B cell (primary cell): ENCODE measurements around the gene PRODH.

Experiments used
- EZH2 ChIP-seq: IDR thresholded peaks from 2 replicates; pipeline ENCODE4 v1.6.1; 2012; ENCODE audit warnings: borderline replicate concordance, low read depth, mild to moderate bottlenecking, moderate library complexity, low read length; ENCODE audit not compliant: insufficient read depth, poor library complexity, severe bottlenecking
- TF ChIP-seq, protein P1 (sequence below): fragments of 200-600 bp; IDR thresholded peaks from one replicate; pipeline ENCODE4 v1.8.0; 2022; ENCODE audit warnings: antibody characterized with exemption, mild to moderate bottlenecking

DNA sequence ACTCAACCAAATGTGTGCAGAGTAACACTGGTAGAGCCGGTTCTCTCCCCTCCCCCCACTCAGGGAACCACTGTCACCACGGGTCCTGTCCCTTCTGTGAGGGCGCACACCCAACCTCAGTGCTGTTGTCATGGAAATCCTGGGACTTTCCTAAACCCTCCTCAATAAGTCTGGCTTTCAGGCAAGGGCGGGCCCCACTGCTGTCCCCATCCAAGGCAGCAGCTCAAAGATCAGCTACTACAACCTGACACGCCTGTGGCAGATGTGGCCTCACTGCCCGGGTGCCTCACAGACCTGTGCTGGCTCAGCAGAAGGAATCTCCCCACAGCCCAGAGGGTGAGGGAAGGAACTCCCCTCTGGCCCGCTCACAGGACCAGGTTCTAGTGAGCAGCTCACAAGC is 2.2 kb downstream of the PRODH start:
- TF ChIP-seq, protein P1, sequence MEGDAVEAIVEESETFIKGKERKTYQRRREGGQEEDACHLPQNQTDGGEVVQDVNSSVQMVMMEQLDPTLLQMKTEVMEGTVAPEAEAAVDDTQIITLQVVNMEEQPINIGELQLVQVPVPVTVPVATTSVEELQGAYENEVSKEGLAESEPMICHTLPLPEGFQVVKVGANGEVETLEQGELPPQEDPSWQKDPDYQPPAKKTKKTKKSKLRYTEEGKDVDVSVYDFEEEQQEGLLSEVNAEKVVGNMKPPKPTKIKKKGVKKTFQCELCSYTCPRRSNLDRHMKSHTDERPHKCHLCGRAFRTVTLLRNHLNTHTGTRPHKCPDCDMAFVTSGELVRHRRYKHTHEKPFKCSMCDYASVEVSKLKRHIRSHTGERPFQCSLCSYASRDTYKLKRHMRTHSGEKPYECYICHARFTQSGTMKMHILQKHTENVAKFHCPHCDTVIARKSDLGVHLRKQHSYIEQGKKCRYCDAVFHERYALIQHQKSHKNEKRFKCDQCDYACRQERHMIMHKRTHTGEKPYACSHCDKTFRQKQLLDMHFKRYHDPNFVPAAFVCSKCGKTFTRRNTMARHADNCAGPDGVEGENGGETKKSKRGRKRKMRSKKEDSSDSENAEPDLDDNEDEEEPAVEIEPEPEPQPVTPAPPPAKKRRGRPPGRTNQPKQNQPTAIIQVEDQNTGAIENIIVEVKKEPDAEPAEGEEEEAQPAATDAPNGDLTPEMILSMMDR = no peak
- no peak for TF ChIP-seq EZH2
